ENCODE data around the gene FOXN3.

FOXN3 gene

GRCh38 chr14:89184952-89185351, 232.1 kb downstream of the FOXN3 start:
- H3K9me3 ChIP-seq (ENCODE audit: low read length) = no peaks in the 10 kb centered on the region
- H3K27me3 ChIP-seq (ENCODE audit: insufficient read depth, low read length) = no peaks in the 10 kb centered on the region
- H3K4me1 ChIP-seq (ENCODE audit: insufficient read depth, low read length) = peaks cover 2% of the 10 kb centered on the region
- no peak overlapping the region for H3K4me3 ChIP-seq (ENCODE audit: low read length)
- no peak overlapping the region for H2AFZ ChIP-seq (ENCODE audit: low read depth, low read length)
- no peaks in the 10 kb centered on the region for H3K36me3 ChIP-seq (ENCODE audit: insufficient read depth, low read length)

GRCh38 chr14:89182326-89182725, 234.7 kb downstream of the FOXN3 start:
- peaks cover 4% of the 10 kb centered on the region for H3K36me3 ChIP-seq (ENCODE audit: insufficient read depth, low read length)
- no peak overlapping the region for H3K4me3 ChIP-seq (ENCODE audit: low read length)
- no peaks in the 10 kb centered on the region for H3K9me3 ChIP-seq (ENCODE audit: low read length)
- no peak overlapping the region for H2AFZ ChIP-seq (ENCODE audit: low read depth, low read length)
- H3K4me1 ChIP-seq (ENCODE audit: insufficient read depth, low read length) = no peaks in the 10 kb centered on the region
- no peaks in the 10 kb centered on the region for H3K27me3 ChIP-seq (ENCODE audit: insufficient read depth, low read length)

- Histone ChIP-seq H3K36me3 (ENCODE audit: insufficient read depth, low read length) (peaks cover 7% of the 10 kb centered on the region), H3K4me3 (ENCODE audit: low read length) (no peak overlapping the region), H3K4me1 (ENCODE audit: insufficient read depth, low read length) (no peaks in the 10 kb centered on the region)
Measured at GRCh38 chr14:89180546-89180945, 236.5 kb downstream of the FOXN3 start.

GRCh38 chr14:89179891-89180404, 237.1 kb downstream of the FOXN3 start:
- Histone ChIP-seq H3K36me3 (ENCODE audit: insufficient read depth, low read length) (peaks cover 12% of the 10 kb centered on the region), H3K27me3 (ENCODE audit: insufficient read depth, low read length) (no peaks in the 10 kb centered on the region)

More at GRCh38 chr14:89180546-89180945, 236.5 kb downstream of the FOXN3 start:
- H3K27me3 ChIP-seq (ENCODE audit: insufficient read depth, low read length) = no peaks in the 10 kb centered on the region
- no peaks in the 10 kb centered on the region for H3K9me3 ChIP-seq (ENCODE audit: low read length)
- no peak overlapping the region for H2AFZ ChIP-seq (ENCODE audit: low read depth, low read length)

GRCh38 chr14:89178800-89179535, 238.1 kb downstream of the FOXN3 start:
- Histone ChIP-seq H3K36me3 (ENCODE audit: insufficient read depth, low read length) (peaks cover 12% of the 10 kb centered on the region), H2AFZ (ENCODE audit: low read depth, low read length) (no peak overlapping the region), H3K4me3 (ENCODE audit: low read length) (no peak overlapping the region), H3K4me1 (ENCODE audit: insufficient read depth, low read length) (no peaks in the 10 kb centered on the region), H3K27me3 (ENCODE audit: insufficient read depth, low read length) (no peaks in the 10 kb centered on the region), H3K9me3 (ENCODE audit: low read length) (no peaks in the 10 kb centered on the region)

More at GRCh38 chr14:89179891-89180404, 237.1 kb downstream of the FOXN3 start:
- H3K4me1 ChIP-seq (ENCODE audit: insufficient read depth, low read length) = no peaks in the 10 kb centered on the region
- H2AFZ ChIP-seq (ENCODE audit: low read depth, low read length) = no peak overlapping the region
- no peak overlapping the region for H3K4me3 ChIP-seq (ENCODE audit: low read length)
- H3K9me3 ChIP-seq (ENCODE audit: low read length) = no peaks in the 10 kb centered on the region

GRCh38 chr14:89178376-89178775, 238.7 kb downstream of the FOXN3 start:
- Histone ChIP-seq H2AFZ (ENCODE audit: low read depth, low read length) (no peak overlapping the region), H3K36me3 (ENCODE audit: insufficient read depth, low read length) (peaks cover 12% of the 10 kb centered on the region), H3K4me3 (ENCODE audit: low read length) (no peak overlapping the region), H3K9me3 (ENCODE audit: low read length) (no peaks in the 10 kb centered on the region), H3K4me1 (ENCODE audit: insufficient read depth, low read length) (no peaks in the 10 kb centered on the region), H3K27me3 (ENCODE audit: insufficient read depth, low read length) (no peaks in the 10 kb centered on the region)

GRCh38 chr14:89175881-89176799, 240.9 kb downstream of the FOXN3 start:
- H3K27me3 ChIP-seq (ENCODE audit: insufficient read depth, low read length) = no peaks in the 10 kb centered on the region
- peaks cover 5% of the 10 kb centered on the region for H3K9me3 ChIP-seq (ENCODE audit: low read length)
- no peaks in the 10 kb centered on the region for H3K4me1 ChIP-seq (ENCODE audit: insufficient read depth, low read length)

GRCh38 chr14:89171628-89172027, 245.4 kb downstream of the FOXN3 start:
- peaks cover 8% of the 10 kb centered on the region for H3K36me3 ChIP-seq (ENCODE audit: insufficient read depth, low read length)
- no peaks in the 10 kb centered on the region for H3K27me3 ChIP-seq (ENCODE audit: insufficient read depth, low read length)
- no peak overlapping the region for H2AFZ ChIP-seq (ENCODE audit: low read depth, low read length)

More at GRCh38 chr14:89175881-89176799, 240.9 kb downstream of the FOXN3 start:
- H3K4me3 ChIP-seq (ENCODE audit: low read length) = no peak overlapping the region
- H2AFZ ChIP-seq (ENCODE audit: low read depth, low read length) = no peak overlapping the region
- H3K36me3 ChIP-seq (ENCODE audit: insufficient read depth, low read length) = peaks cover 12% of the 10 kb centered on the region

GRCh38 chr14:89171168-89171567, 245.9 kb downstream of the FOXN3 start:
- Histone ChIP-seq H3K4me1 (ENCODE audit: insufficient read depth, low read length) (no peaks in the 10 kb centered on the region), H3K27me3 (ENCODE audit: insufficient read depth, low read length) (no peaks in the 10 kb centered on the region), H2AFZ (ENCODE audit: low read depth, low read length) (no peak overlapping the region), H3K36me3 (ENCODE audit: insufficient read depth, low read length) (peaks cover 8% of the 10 kb centered on the region), H3K4me3 (ENCODE audit: low read length) (no peak overlapping the region), H3K9me3 (ENCODE audit: low read length) (peaks cover 5% of the 10 kb centered on the region)

More at GRCh38 chr14:89171628-89172027, 245.4 kb downstream of the FOXN3 start:
- H3K4me3 ChIP-seq (ENCODE audit: low read length) = no peak overlapping the region
- H3K9me3 ChIP-seq (ENCODE audit: low read length) = peaks cover 5% of the 10 kb centered on the region
- H3K4me1 ChIP-seq (ENCODE audit: insufficient read depth, low read length) = no peaks in the 10 kb centered on the region

- H3K4me1 ChIP-seq (ENCODE audit: insufficient read depth, low read length) = no peaks in the 10 kb centered on the region
- H3K27me3 ChIP-seq (ENCODE audit: insufficient read depth, low read length) = no peaks in the 10 kb centered on the region
- peaks cover 4% of the 10 kb centered on the region for H3K36me3 ChIP-seq (ENCODE audit: insufficient read depth, low read length)
- H3K4me3 ChIP-seq (ENCODE audit: low read length) = no peak overlapping the region
- no peak overlapping the region for H2AFZ ChIP-seq (ENCODE audit: low read depth, low read length)
- H3K9me3 ChIP-seq (ENCODE audit: low read length) = peaks cover 4% of the 10 kb centered on the region
Measured at GRCh38 chr14:89167705-89168104, 249.3 kb downstream of the FOXN3 start.

GRCh38 chr14:89166633-89167032, 250.4 kb downstream of the FOXN3 start:
- Histone ChIP-seq H3K27me3 (ENCODE audit: insufficient read depth, low read length) (no peaks in the 10 kb centered on the region), H3K9me3 (ENCODE audit: low read length) (peaks cover under 1% of the 10 kb centered on the region), H3K4me3 (ENCODE audit: low read length) (no peak overlapping the region), H2AFZ (ENCODE audit: low read depth, low read length) (no peak overlapping the region), H3K4me1 (ENCODE audit: insufficient read depth, low read length) (no peaks in the 10 kb centered on the region), H3K36me3 (ENCODE audit: insufficient read depth, low read length) (peaks cover 13% of the 10 kb centered on the region)

GRCh38 chr14:89165189-89166181, 251.5 kb downstream of the FOXN3 start:
- Histone ChIP-seq H3K9me3 (ENCODE audit: low read length) (peaks cover 2% of the 10 kb centered on the region), H3K27me3 (ENCODE audit: insufficient read depth, low read length) (no peaks in the 10 kb centered on the region), H3K4me3 (ENCODE audit: low read length) (no peak overlapping the region), H3K36me3 (ENCODE audit: insufficient read depth, low read length) (peaks cover 15% of the 10 kb centered on the region), H3K4me1 (ENCODE audit: insufficient read depth, low read length) (no peaks in the 10 kb centered on the region), H2AFZ (ENCODE audit: low read depth, low read length) (no peak overlapping the region)
